ENCODE data around the gene COLEC12. TPM values are rescaled to one million over a fixed set of nuclear protein-coding genes. Genes with fewer than 3 reads are reported as not detected.
A peak's percentile ranks its signal among the peaks of the same experiment; 100 is the strongest.

Gene COLEC12
- total and polyA plus RNA-seq, 8 donors: 32.9 to 124 (median 103) TPM

DNA sequence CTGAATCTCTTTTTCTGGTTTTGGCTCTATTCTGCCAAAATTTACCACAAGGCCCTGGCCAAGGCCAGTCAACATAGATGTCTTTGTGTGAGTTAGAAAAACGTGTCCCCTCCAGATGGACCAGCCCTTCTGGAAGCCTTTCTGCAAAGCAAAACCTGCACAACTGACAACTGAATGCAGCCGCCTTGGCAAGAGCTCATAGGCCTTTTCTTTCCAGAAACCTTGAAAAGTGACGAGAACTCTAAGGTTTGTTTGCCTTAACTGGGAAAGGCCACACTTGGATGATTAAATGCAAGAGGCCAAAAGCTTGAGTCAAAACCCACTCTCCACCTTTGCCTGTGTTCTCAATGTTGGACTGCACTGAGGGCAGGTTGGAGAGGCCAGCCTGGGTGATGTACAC lies 103.9 kb downstream of the COLEC12 start:
- TF ChIP-seq, protein P1, sequence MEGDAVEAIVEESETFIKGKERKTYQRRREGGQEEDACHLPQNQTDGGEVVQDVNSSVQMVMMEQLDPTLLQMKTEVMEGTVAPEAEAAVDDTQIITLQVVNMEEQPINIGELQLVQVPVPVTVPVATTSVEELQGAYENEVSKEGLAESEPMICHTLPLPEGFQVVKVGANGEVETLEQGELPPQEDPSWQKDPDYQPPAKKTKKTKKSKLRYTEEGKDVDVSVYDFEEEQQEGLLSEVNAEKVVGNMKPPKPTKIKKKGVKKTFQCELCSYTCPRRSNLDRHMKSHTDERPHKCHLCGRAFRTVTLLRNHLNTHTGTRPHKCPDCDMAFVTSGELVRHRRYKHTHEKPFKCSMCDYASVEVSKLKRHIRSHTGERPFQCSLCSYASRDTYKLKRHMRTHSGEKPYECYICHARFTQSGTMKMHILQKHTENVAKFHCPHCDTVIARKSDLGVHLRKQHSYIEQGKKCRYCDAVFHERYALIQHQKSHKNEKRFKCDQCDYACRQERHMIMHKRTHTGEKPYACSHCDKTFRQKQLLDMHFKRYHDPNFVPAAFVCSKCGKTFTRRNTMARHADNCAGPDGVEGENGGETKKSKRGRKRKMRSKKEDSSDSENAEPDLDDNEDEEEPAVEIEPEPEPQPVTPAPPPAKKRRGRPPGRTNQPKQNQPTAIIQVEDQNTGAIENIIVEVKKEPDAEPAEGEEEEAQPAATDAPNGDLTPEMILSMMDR (IDR thresholded peaks at IDR 0.05): no peak
- H3K4me1 ChIP-seq: peaks cover 12 to 27% of the 10 kb centered on the region in 2 donors
- no peaks in the 10 kb centered on the region for H3K36me3 ChIP-seq
- intact Hi-C loops (cut with DNase I): no loop called here
- no peak for ATAC-seq
- no peaks in the 10 kb centered on the region for H3K27me3 ChIP-seq
- H3K27ac ChIP-seq: no peak overlapping the region
- H3K4me3 ChIP-seq: no peak overlapping the region
- H3K9me3 ChIP-seq: no peaks in the 10 kb centered on the region
- no peak for DNase-seq

DNA sequence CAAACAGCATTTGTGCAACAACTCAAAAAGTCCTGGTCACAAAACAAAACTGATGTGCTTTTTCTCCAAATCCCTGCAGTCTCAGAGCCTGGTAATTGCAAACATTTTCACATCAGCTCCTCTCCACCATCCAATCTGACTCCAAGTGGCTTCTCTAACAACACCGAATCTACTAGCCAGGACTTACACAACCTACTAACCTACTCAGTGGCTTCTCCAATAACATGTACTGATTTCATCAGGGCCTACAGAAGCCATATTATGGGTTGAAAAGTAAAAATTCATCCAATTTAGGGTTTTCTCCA lies 104.3 kb downstream of the COLEC12 start:
- Histone ChIP-seq H3K9me3 (no peaks in the 10 kb centered on the region), H3K36me3 (no peaks in the 10 kb centered on the region), H3K4me3 (no peak overlapping the region), H3K27ac (peak overlapping the region in 1 of 2 donors; percentile 9), H3K27me3 (no peaks in the 10 kb centered on the region), H3K4me1 (peaks cover 13 to 27% of the 10 kb centered on the region in 2 donors)
- ATAC-seq (no peak), DNase-seq (no peak)
- TF ChIP-seq, protein P1 (IDR thresholded peaks at IDR 0.05): no peak
- intact Hi-C loops (cut with DNase I): no loop called here

DNA sequence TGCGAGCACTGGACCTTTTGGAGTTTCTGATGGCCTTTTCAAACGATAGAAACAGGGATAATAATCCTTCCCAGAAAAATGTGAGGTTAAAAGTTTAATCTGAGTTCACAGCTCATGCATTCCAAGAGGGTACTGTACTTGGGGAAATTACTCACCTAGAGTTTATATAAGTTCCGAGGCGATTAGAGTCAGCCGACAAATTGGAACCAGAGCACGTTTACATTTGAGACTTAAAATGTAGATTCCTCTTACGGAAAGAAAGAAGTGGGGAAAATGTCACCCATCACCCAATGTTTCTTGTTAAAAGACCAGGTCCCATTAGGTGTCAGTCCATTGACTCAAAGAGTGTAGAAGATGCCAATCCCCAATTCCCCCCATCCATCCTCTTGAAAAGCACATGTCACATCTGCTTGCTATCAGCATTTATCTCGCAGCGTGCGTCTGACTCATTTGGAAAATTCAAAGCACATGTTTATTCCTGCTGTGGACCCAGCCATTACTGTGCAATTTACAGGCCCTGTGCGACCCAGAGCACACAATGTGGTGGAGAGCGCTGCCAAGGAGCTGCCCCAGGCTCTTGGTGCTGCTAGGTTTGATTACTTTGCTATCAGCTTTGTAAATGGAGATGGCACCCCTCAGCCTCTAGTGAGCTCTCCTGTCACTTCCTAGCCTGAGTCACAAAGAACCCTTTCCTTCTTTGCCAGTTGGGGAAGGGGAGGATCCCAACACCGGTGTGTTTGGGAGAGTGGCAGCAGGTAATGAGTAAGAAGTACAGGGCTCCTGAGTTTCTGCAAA lies 104.8 kb downstream of the COLEC12 start:
- peaks cover 15 to 21% of the 10 kb centered on the region in 2 donors for H3K4me1 ChIP-seq
- ATAC-seq: peak; percentile 35

DNA sequence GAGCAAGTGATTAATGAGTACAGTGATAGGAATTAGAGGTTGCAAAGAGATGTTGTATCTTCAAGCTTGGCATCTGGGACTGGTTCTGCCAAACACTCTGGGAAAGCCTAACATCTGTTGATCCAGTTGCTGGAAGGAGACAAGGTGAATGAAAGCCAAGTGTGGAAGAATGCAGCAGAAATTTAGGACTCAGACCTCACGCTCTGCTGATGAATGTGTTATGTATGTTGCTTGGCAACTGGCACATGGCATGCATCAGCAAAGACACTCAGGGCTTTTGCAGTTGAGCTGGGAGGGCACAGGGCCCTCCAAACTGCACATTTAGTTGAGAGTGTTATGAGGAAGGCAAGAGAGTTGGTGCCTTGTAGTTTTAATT lies 105.5 kb downstream of the COLEC12 start:
- intact Hi-C loops (cut with DNase I): no loop called here
- ATAC-seq (peak; percentile 69), DNase-seq (peak in 2 of 4 donors; percentile 58 to 78)
- TF ChIP-seq, protein P1 (IDR thresholded peaks at IDR 0.05): no peak
- Histone ChIP-seq H3K4me1 (peaks cover 15 to 20% of the 10 kb centered on the region in 2 donors), H3K9me3 (no peaks in the 10 kb centered on the region), H3K27me3 (no peaks in the 10 kb centered on the region), H3K4me3 (no peak overlapping the region), H3K36me3 (no peaks in the 10 kb centered on the region), H3K27ac (peak overlapping the region in 1 of 2 donors; percentile 26)

More for the DNA sequence above, 104.8 kb downstream of the COLEC12 start:
- Histone ChIP-seq H3K4me3 (no peak overlapping the region), H3K9me3 (no peaks in the 10 kb centered on the region), H3K27ac (peak overlapping the region in 1 of 2 donors; percentile 9), H3K36me3 (no peaks in the 10 kb centered on the region), H3K27me3 (no peaks in the 10 kb centered on the region)
- intact Hi-C loops (cut with DNase I): no loop called here
- DNase-seq: no peak
- TF ChIP-seq, protein P1 (IDR thresholded peaks at IDR 0.05): no peak

DNA sequence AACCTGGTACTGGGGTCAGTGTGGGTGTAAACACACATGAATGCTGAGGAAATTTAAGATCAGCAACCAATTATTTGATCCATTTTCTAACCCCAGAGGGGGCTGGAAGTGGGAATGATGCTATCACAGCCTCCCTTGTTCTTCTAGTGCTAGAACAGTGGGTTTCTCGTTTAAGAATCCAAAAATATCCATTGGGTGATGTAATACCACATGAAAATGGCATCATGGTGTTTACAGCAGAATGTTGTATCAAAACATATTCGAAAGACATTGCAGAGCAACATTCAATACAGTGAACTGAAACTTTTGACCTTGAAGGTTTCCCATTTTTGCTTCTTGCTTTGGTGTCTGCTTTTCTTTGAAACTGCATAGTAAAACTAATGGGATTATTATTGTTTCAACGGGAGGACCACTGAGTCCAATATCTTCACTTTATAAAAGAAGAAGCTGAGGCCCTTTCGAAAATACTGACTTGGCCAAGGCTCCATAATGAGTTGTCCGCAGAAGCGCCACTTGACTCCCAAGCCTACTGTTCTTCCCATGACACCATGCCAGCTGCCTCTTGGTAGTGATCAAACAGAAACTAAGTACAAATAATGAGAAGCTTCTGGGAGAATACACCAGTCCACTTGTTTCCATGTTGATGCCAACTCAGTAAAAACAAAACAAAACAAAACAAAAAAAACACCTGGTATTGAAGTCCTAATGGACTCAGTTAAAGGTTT lies 106.1 kb downstream of the COLEC12 start:
- intact Hi-C loops (cut with DNase I): no loop called here
- Histone ChIP-seq H3K4me3 (no peak overlapping the region), H3K27me3 (no peaks in the 10 kb centered on the region), H3K4me1 (peaks cover 15 to 17% of the 10 kb centered on the region in 2 donors), H3K27ac (peak overlapping the region in 1 of 2 donors; percentile 26), H3K36me3 (no peaks in the 10 kb centered on the region), H3K9me3 (no peaks in the 10 kb centered on the region)
- TF ChIP-seq, protein P1 (IDR thresholded peaks at IDR 0.05): no peak
- ATAC-seq: no peak
- DNase-seq: no peak
